ENCODE results near the gene TBPL1.

TBPL1 gene

DNA sequence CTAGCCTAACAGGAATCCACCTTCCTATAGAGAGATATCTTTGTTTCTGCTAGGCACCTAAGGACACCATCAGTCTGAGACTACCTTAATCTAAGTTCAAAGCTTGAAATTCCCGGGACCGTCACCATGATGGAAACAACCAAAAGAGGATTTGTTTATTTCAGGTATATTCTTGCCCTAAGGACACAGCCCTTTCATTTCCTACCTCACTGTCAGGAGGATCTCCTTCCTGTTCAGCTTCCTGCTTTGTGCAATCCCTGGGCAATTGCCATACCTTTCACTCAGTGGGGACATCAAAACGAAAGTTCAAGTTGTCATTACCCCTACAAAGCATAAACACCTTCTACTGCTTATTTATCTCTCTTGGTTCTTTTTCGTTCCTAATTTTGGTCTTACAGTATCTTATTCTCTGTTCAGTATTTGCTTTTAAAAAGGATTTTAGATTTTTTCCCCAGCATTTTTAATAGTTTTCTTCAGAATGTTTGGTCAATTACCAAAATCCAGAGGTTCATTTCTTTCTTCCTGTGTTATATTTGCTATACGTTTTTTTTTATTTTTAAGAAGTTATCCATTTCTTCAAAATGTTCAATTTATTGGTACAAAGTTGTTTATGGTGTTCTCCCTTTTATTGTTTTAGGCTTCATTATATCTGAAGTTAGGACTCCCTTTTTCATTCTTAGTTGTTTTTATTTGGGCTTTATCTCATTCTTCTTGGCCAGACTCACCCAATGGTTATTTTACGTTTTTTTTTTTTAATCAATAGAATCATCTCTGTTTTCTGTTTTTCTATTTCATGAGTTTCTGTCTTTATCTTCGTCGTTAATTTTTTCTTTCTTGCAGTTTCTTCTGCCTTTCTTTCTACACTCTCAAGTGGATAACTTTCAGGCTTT, 13.0 kb upstream of the TBPL1 start:
- Histone ChIP-seq H3K27ac (no peak overlapping the region), H3K4me3 (no peak overlapping the region)
- DNase-seq (ENCODE audit: low spot score): no peak
- TF ChIP-seq, protein P1, sequence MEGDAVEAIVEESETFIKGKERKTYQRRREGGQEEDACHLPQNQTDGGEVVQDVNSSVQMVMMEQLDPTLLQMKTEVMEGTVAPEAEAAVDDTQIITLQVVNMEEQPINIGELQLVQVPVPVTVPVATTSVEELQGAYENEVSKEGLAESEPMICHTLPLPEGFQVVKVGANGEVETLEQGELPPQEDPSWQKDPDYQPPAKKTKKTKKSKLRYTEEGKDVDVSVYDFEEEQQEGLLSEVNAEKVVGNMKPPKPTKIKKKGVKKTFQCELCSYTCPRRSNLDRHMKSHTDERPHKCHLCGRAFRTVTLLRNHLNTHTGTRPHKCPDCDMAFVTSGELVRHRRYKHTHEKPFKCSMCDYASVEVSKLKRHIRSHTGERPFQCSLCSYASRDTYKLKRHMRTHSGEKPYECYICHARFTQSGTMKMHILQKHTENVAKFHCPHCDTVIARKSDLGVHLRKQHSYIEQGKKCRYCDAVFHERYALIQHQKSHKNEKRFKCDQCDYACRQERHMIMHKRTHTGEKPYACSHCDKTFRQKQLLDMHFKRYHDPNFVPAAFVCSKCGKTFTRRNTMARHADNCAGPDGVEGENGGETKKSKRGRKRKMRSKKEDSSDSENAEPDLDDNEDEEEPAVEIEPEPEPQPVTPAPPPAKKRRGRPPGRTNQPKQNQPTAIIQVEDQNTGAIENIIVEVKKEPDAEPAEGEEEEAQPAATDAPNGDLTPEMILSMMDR (IDR thresholded peaks at IDR 0.05): no peak

DNA sequence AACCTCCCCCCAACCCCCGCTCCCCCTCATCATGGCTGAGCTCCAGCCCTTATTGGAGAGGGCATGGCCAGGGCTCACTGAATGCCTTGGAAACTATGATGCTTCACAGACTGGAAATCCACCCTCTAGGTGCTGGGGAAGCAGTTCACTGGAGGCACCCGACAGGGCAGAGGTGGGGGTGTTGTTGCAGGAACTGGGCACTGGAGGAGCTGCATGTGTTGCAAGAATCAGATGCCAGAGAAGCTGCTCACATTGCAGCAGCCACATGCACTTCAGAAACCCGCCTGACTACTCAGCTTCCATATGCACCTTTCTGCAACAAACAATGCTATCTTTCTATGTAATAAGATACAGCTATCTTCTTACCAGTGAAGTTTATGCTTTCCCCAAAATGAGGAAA, 7.9 kb upstream of the TBPL1 start:
- Histone ChIP-seq H3K4me3 (no peak overlapping the region), H3K27ac (no peak overlapping the region)
- TF ChIP-seq, protein P1 (IDR thresholded peaks at IDR 0.05): no peak
- DNase-seq (ENCODE audit: low spot score): no peak

DNA sequence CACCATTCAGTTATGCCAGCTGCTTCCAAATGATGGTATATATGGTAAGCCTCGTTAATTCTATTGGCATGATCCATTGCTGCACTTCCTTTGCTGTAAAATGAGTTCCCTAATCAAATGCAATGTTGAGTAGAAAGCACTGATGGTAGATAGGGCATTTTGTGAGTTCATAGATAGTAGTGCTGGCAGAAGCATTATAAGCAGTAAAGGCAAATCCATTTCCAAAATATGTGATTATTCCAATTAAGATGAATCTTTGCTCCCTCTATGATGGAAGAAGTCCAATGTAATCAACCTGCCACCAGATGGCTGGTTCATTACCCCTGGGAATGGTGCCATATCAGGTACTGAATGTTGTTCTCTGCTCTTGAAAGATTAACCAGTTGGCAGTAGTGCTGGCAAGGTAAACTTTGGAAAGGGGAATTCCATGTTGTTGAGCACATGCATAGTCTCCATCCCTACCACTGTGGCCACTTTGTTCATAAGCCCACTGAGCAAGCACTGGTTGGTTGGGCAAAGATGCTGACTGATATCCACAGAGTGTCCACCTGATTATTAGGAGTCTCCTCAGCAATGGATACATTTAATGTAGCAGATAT, 5.6 kb upstream of the TBPL1 start:
- H3K27ac ChIP-seq: no peak overlapping the region
- no peak overlapping the region for H3K4me3 ChIP-seq
- TF ChIP-seq, protein P1 (IDR thresholded peaks at IDR 0.05): no peak
- DNase-seq (ENCODE audit: low spot score): no peak

DNA sequence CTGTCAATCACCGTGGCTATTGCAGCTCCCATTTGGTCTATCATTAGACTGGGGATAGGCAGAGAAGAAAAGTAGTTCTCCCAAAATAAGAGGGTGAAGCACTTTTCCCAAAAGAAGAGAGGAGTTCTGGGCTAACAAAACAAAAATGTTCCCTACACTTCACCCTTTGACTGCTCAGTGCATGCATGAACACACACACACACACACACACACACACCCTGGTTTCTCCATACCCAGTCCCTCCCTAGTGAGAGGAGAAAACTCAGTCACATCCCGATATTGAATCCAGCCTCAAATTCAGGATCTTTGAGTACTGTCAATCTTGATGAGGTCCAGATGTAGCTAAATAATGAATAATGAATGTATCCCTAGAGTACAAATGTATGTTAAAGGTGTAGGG, 4.6 kb upstream of the TBPL1 start:
- TF ChIP-seq, protein P1 (IDR thresholded peaks at IDR 0.05): no peak
- H3K27ac ChIP-seq: no peak overlapping the region
- no peak overlapping the region for H3K4me3 ChIP-seq
- DNase-seq (ENCODE audit: low spot score): no peak

DNA sequence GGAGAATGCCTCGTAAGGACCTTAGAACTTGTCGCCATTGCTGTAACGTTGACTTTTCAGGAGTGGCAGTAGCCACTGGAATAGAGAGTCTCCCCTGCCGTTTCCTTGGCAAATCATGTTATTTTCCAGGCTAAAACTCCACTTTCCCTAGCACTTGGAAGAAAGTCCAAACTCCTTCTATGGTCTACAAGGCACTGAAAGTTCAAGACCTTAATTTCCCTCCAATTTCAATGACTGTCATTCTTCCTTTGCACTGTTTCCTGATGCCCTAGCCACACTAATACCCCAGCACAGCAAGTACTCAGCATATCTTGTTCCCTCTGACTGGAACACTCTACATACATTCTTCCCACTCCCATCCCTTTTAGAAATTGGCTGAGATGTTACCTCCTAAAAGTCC, 1.8 kb upstream of the TBPL1 start:
- no peak for DNase-seq (ENCODE audit: low spot score)
- TF ChIP-seq, protein P1 (IDR thresholded peaks at IDR 0.05): no peak
- Histone ChIP-seq H3K4me3 (peak overlapping the region; percentile 93), H3K27ac (peak overlapping the region; percentile 94 to 95)

DNA sequence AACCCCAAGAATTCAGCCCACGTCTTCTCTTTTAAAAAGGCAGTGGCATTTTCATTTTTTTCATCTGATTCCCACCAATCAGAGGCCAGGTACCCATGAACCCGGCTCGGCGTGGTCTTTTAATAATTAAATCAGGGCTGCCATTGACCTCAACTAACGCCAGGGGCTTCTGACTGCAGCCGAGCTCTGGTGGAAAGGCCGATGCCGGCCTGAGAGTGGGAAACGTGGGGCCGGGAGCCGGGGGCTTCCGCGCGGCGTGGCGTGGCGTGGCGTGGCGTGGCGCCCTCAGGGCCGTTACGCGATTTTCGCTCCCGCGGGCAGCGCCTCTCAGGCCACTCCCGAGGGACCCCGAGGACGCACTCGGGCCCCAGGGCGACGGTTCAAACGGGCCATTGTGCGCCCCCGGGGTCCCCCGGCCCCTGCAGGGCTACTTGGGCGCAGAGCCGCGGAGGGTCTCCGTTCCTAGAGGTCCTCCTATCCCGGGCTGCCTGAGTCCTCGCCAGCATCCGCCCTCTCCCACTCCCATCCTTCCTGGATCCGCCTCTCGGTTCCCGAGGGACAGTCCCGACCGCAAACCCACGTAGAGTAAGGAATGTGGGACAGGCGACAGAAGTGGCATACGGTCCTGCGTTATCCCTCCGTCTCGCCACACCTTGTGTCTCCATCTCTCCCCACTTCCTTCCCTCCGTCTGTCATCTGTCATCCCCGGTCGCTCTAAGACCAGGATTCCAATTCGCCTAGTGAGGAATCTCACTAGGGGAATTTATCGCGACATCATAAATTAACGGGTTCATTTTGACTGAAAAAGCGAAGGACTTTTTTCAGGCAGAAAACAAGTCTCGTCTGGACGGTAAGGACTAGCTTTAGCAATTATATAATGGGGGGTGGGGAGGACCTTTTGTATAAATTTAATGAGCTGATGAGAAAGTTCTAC, 876 bp upstream of the TBPL1 start:
- peak overlapping the region; percentile 94 to 95 for H3K27ac ChIP-seq
- peak; percentile 80 for DNase-seq (ENCODE audit: low spot score)
- H3K4me3 ChIP-seq: peak overlapping the region; percentile 93
- TF ChIP-seq, protein P1 (IDR thresholded peaks at IDR 0.05): no peak
